Fibroblast of skin of right biceps (primary cell): ENCODE results near the gene COL6A2.
"Not testable (repeated sequence)": the region's sequence is repeated elsewhere in the genome, so short reads cannot be mapped to it uniquely, and the experiment has no call there.

Experiments
- DNase-seq: peaks from one replicate; pipeline ENCODE4 v3.0.0-alpha.2; 2013

The COL6A2 gene

GRCh38 chr21:46128106-46128932 is 30.4 kb downstream of the COL6A2 start:
- DNase-seq: peak; percentile 46

GRCh38 chr21:46128933-46129571 is 31.1 kb downstream of the COL6A2 start:
- DNase-seq: no peak

GRCh38 chr21:46129846-46130651 is 32.1 kb downstream of the COL6A2 start:
- DNase-seq: no peak

GRCh38 chr21:46130831-46131587 is 33.1 kb downstream of the COL6A2 start:
- DNase-seq: no peak

- DNase-seq: no peak
These were observed 33.6 kb downstream of the COL6A2 start for GRCh38 chr21:46131588-46131837.

GRCh38 chr21:46131838-46132651 is 34.1 kb downstream of the COL6A2 start:
- no peak for DNase-seq

- DNase-seq: peak; percentile 51
These were observed 38.0 kb downstream of the COL6A2 start for GRCh38 chr21:46135782-46136395.

GRCh38 chr21:46136739-46137349 is 38.9 kb downstream of the COL6A2 start:
- no peak for DNase-seq

- DNase-seq: no peak
These were observed 40.0 kb downstream of the COL6A2 start for GRCh38 chr21:46137908-46138307.

GRCh38 chr21:46138383-46138970 is 40.6 kb downstream of the COL6A2 start:
- no peak for DNase-seq

GRCh38 chr21:46139686-46140085 is 41.8 kb downstream of the COL6A2 start:
- DNase-seq: no peak

GRCh38 chr21:46140352-46141003 is 42.6 kb downstream of the COL6A2 start:
- DNase-seq: not testable (repeated sequence)

GRCh38 chr21:46141767-46142581 is 44.1 kb downstream of the COL6A2 start:
- DNase-seq: no peak

- DNase-seq: no peak
These were observed 44.9 kb downstream of the COL6A2 start for GRCh38 chr21:46142582-46143473.

GRCh38 chr21:46144464-46145070 is 46.7 kb downstream of the COL6A2 start:
- no peak for DNase-seq

GRCh38 chr21:46145159-46145839 is 47.4 kb downstream of the COL6A2 start:
- DNase-seq: no peak
